ENCODE data around the gene CFAP46.

The CFAP46 gene

DNA sequence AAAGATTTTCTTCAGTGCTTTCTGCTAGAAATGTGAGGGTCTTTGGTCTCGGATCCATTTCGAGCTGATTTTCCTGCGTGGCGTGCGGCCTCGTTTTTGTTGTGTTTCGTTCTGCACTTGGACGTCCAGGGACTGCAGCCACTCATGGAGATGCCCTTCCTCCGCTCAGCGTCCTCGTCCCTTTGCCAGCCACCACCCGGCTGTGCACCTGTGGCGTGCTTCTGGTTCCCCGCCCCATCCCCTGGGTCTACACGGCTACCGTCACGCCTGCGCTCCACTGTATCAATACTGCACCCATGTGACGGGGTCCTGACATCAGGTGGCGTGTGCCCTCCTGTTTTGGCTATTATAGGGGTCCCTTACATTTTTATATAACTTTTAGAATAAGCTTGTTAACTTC lies 113.7 kb downstream of the CFAP46 start:
- TF ChIP-seq POLR2AphosphoS5 (IDR thresholded peaks at IDR 0.05; ENCODE audit: low read depth, low read length): no peak
- TF ChIP-seq, protein P1, sequence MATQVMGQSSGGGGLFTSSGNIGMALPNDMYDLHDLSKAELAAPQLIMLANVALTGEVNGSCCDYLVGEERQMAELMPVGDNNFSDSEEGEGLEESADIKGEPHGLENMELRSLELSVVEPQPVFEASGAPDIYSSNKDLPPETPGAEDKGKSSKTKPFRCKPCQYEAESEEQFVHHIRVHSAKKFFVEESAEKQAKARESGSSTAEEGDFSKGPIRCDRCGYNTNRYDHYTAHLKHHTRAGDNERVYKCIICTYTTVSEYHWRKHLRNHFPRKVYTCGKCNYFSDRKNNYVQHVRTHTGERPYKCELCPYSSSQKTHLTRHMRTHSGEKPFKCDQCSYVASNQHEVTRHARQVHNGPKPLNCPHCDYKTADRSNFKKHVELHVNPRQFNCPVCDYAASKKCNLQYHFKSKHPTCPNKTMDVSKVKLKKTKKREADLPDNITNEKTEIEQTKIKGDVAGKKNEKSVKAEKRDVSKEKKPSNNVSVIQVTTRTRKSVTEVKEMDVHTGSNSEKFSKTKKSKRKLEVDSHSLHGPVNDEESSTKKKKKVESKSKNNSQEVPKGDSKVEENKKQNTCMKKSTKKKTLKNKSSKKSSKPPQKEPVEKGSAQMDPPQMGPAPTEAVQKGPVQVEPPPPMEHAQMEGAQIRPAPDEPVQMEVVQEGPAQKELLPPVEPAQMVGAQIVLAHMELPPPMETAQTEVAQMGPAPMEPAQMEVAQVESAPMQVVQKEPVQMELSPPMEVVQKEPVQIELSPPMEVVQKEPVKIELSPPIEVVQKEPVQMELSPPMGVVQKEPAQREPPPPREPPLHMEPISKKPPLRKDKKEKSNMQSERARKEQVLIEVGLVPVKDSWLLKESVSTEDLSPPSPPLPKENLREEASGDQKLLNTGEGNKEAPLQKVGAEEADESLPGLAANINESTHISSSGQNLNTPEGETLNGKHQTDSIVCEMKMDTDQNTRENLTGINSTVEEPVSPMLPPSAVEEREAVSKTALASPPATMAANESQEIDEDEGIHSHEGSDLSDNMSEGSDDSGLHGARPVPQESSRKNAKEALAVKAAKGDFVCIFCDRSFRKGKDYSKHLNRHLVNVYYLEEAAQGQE (IDR thresholded peaks at IDR 0.05; ENCODE audit: insufficient read depth in 1 of 2, low read depth in 2 of 2, low read length in 2 of 2): no peak

DNA sequence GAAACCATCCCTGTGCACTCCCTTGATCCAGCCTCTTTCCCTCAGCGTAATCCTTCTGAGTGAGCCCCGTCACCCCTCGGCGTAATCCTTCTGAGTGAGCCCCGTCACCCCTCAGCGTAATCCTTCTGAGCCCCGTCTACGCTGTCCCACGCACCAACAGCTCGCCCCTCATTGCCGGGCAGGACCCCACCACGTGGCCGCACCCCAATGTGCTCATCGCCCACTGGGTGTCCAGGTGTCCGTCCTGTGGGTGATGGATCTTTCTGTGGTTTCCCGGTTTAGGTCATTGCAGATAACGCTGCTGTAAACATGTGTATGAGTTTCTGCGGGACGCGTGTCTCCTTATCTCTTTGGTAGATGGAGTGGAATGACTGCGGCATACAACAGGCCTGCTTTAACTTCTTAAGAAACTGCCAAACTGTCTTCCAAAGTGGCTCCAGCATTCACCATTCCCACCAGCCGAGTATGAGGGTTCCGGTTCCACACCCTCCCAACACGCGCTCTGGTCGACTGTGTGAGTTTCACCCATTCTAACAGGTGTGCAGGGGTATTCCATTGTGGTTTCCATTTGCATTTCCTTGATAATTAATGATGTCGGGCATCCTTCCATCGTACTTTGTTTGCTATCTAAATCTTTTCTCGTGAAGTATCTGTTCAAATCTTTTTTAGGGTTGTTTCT lies 114.4 kb downstream of the CFAP46 start:
- TF ChIP-seq POLR2AphosphoS5 (IDR thresholded peaks at IDR 0.05; ENCODE audit: low read depth, low read length) (no peak), TAF1 (IDR thresholded peaks at IDR 0.05; ENCODE audit: borderline replicate concordance, insufficient read depth, low read length) (no peak), SIN3A (IDR thresholded peaks at IDR 0.05; ENCODE audit: borderline replicate concordance, insufficient read depth, low read length) (no peak), FOXP2 (optimal IDR thresholded peaks at IDR 0.05; ENCODE audit: borderline replicate concordance, extremely low read depth, extremely low read length, insufficient read depth) (no peak)
- TF ChIP-seq, protein P1 (IDR thresholded peaks at IDR 0.05; ENCODE audit: insufficient read depth in 1 of 2, low read depth in 2 of 2, low read length in 2 of 2): no peak

DNA sequence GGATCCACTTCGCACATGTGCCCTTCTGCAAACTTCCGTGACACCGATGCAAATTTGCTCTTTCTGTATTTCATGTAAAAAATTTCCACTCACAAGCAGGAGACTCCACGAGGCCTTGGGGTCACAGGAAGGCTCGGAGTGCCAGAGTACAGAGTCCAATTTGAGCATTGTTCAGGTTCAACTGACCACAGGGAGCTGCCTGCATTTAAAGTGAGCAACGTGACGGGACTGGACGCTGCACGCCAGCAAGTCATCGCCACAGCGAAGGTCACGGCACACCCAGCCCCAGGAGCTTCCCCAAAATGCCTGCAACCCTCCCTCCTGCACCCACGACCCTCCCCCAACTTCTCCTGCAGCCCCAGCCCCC lies 115.0 kb downstream of the CFAP46 start:
- TF ChIP-seq TAF1 (IDR thresholded peaks at IDR 0.05; ENCODE audit: borderline replicate concordance, insufficient read depth, low read length) (no peak), POLR2AphosphoS5 (IDR thresholded peaks at IDR 0.05; ENCODE audit: low read depth, low read length) (no peak), SIN3A (IDR thresholded peaks at IDR 0.05; ENCODE audit: borderline replicate concordance, insufficient read depth, low read length) (no peak), FOXP2 (optimal IDR thresholded peaks at IDR 0.05; ENCODE audit: borderline replicate concordance, extremely low read depth, extremely low read length, insufficient read depth) (no peak)
- TF ChIP-seq, protein P1 (IDR thresholded peaks at IDR 0.05; ENCODE audit: insufficient read depth in 1 of 2, low read depth in 2 of 2, low read length in 2 of 2): no peak

DNA sequence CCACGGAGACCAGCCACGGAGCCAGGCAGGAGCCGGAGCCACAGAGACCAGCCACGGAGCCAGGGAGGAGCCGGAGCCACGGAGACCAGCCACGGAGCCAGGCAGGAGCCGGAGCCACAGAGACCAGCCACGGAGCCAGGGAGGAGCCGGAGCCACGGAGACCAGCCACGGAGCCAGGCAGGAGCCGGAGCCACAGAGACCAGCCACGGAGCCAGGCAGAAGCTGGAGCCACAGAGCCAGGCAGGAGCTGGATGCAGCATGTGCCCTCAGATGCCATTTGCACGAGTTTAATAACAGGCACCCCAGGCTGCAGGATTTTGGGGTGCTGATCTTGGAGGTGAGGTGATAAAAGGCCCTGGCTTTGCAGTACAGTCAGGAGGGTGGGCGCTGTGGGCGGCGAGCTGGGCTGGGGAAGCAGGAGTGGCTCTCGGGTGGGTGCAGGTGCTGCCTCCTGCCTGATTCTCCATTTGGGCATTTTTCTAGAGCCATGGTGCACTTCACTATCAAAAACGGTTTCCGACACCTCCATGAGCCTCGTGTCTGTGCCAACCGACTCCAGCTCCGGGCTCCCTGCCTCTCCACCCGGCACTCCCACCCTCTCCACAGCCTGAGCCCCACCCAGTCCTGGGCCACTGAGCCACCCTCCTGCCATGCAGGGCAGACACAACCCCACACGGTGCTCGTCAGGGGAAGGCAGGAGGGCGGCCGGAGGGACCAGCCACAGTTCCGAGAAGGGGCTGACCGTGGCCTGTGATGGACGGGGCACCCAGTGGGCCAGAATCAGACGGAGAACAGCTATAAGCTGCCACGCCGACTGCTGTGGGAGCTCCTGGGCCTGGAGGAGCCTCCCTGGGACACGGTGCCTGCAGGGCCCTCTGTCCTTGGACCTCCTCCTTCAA lies 115.6 kb downstream of the CFAP46 start:
- no peak for TF ChIP-seq TAF1 (IDR thresholded peaks at IDR 0.05; ENCODE audit: borderline replicate concordance, insufficient read depth, low read length)

DNA sequence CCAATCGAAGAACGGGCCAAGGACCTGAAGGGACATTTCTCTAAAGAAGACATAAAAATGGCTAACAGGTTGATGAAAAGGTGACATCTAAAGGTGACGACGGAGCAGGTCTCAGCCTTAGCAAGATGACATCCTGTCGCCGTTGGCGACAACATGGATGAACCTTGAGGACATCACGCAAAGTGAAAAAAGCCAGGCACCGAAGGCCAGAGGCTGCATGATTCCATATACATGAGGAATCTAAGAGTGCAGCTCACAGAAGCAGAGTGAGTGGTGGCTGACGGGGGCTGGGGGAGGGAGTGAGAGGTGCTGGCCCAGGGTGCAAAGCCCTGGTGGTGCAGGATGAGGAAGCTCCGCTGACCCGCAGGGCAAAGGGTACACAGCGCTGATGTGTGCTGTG lies 122.3 kb downstream of the CFAP46 start:
- TF ChIP-seq FOXP2 (optimal IDR thresholded peaks at IDR 0.05; ENCODE audit: borderline replicate concordance, extremely low read depth, extremely low read length, insufficient read depth) (no peak), POLR2AphosphoS5 (IDR thresholded peaks at IDR 0.05; ENCODE audit: low read depth, low read length) (no peak), SIN3A (IDR thresholded peaks at IDR 0.05; ENCODE audit: borderline replicate concordance, insufficient read depth, low read length) (no peak), TAF1 (IDR thresholded peaks at IDR 0.05; ENCODE audit: borderline replicate concordance, insufficient read depth, low read length) (no peak)
- TF ChIP-seq, protein P1 (IDR thresholded peaks at IDR 0.05; ENCODE audit: insufficient read depth in 1 of 2, low read depth in 2 of 2, low read length in 2 of 2): no peak
